Parietal lobe (tissue), 1 donor: Measurements from ENCODE around the gene GDPD4. TPM values are rescaled to one million over a fixed set of nuclear protein-coding genes. Genes with fewer than 3 reads are reported as not detected.

Source experiments
- total RNA-seq: library from RNA; depleted of rRNA; stranded (reverse); fragments of >200 nt; gene quantifications from one replicate; pipeline ENCODE4 v1.2.3, GENCODE V29; 2014

GDPD4 gene, protein sequence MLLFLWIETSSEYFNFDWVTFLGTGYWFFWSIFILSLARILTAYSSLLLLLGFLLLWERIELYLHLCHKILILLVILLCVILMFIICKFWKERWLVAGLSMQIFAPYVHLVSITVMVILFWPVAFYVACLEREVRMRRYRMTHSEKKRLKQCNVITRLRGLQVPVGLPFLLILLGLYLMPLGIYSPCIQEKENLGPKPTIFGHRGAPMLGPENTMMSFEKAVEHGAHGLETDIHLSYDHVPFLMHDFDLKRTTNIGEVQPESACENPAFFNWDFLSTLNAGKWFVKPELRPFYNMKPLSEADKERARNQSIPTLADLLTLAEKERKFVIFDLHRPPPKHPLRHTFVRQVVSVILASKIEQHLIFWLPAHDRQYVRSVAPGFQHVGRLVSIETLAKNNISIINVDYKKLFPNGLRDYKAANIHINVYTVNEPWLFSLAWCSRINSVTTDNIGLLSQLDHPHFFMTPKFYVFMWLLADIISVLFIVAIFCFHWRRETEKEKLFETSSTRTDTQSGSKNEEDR
- total RNA-seq = not detected

DNA sequence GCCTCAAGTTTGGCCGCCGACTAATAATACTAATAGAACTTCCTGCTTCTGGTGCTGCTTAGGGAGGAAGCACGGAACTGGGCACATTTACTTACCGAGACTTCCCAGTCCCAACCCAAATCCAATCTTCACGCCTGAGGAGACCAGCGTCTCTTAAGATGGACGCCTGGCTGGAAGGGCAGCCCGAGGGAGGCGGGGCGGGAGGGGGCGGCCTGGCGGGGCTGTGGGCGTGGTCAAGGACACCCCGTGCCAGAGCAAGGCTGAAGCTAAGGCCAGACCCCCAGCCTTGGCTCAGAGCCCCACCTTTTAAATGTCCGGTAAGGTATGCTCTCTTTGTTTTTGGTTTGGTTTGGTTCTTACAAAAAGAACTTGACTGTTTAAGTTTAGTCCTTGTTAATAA lies at the start of gene GDPD4:
TSS of gene GDPD4 (minus strand) at position 177 of the 400 bp plus-strand sequence. CDS start 16,549 bp downstream, outside the sequence.

Other genes with a start within 250 kb of the GDPD4 start
- 27.5 TPM for gene CAPN5, start 234.7 kb downstream of the GDPD4 start, total RNA-seq
- 3.4 TPM for gene OMP, start 198.8 kb downstream of the GDPD4 start, total RNA-seq
- 1.6 TPM for gene MYO7A, start 173.4 kb downstream of the GDPD4 start, total RNA-seq
- gene PAK1, start 172.4 kb upstream of the GDPD4 start, total RNA-seq = 98.0 TPM